ENCODE measurements around the gene MOB4.
"Not testable (repeated sequence)": the region's sequence is repeated elsewhere in the genome, so short reads cannot be mapped to it uniquely, and the experiment has no call there.

Gene MOB4

GRCh38 chr2:197515315-197515738 is 539 bp upstream of the MOB4 start:
- DNase-seq: no peak

GRCh38 chr2:197516393-197516761 is 511 bp downstream of the MOB4 start:
- no peak for DNase-seq

GRCh38 chr2:197517150-197517549 is 1.3 kb downstream of the MOB4 start:
- no peak for DNase-seq

GRCh38 chr2:197538412-197538811 is 22.5 kb downstream of the MOB4 start:
- DNase-seq: no peak

GRCh38 chr2:197539734-197540133 is 23.9 kb downstream of the MOB4 start:
- no peak for DNase-seq

GRCh38 chr2:197543206-197543605 is 27.3 kb downstream of the MOB4 start:
- DNase-seq: no peak

- DNase-seq: no peak
Observed at GRCh38 chr2:197547163-197547900, 31.5 kb downstream of the MOB4 start.

GRCh38 chr2:197548582-197548981 is 32.7 kb downstream of the MOB4 start:
- DNase-seq: no peak

- not testable (repeated sequence) for DNase-seq
Observed at GRCh38 chr2:197551260-197551659, 35.4 kb downstream of the MOB4 start.

GRCh38 chr2:197555467-197555866 is 39.6 kb downstream of the MOB4 start:
- no peak for DNase-seq

- peak; percentile 40 to 50 for DNase-seq
Observed at GRCh38 chr2:197556456-197556855, 40.6 kb downstream of the MOB4 start.

GRCh38 chr2:197558393-197558792 is 42.5 kb downstream of the MOB4 start:
- no peak for DNase-seq

GRCh38 chr2:197559681-197560080 is 43.8 kb downstream of the MOB4 start:
- DNase-seq: no peak

GRCh38 chr2:197560146-197560665 is 44.3 kb downstream of the MOB4 start:
- DNase-seq: no peak

- no peak for DNase-seq
Observed at GRCh38 chr2:197571627-197572271, 55.9 kb downstream of the MOB4 start.

- no peak for DNase-seq
Observed at GRCh38 chr2:197573608-197574007, 57.7 kb downstream of the MOB4 start.

GRCh38 chr2:197575987-197576386 is 60.1 kb downstream of the MOB4 start:
- no peak for DNase-seq

- DNase-seq: no peak
Observed at GRCh38 chr2:197576631-197577030, 60.8 kb downstream of the MOB4 start.

- DNase-seq: no peak
Observed at GRCh38 chr2:197577446-197577845, 61.6 kb downstream of the MOB4 start.

GRCh38 chr2:197578294-197578693 is 62.4 kb downstream of the MOB4 start:
- DNase-seq: not testable (repeated sequence)

- DNase-seq: not testable (repeated sequence)
Observed at GRCh38 chr2:197580166-197580565, 64.3 kb downstream of the MOB4 start.

- not testable (repeated sequence) for DNase-seq
Observed at GRCh38 chr2:197587255-197587654, 71.4 kb downstream of the MOB4 start.

GRCh38 chr2:197591339-197592072 is 75.6 kb downstream of the MOB4 start:
- DNase-seq: no peak

- DNase-seq: no peak
Observed at GRCh38 chr2:197596766-197597165, 80.9 kb downstream of the MOB4 start.

Measured in AML-193 (cell line).